Aorta (tissue), 5 donors: Measurements from ENCODE around the gene CMC2. TPM values are rescaled to one million over a fixed set of nuclear protein-coding genes. Genes with fewer than 3 reads are reported as not detected.

ENCODE experiments used
- ATAC-seq: fragments of 200-7000 bp; cut with Tn5 transposase; one replicate; pipeline ENCODE4 v1.9.1; 2022; ENCODE audit warnings: moderate library complexity; ENCODE audit not compliant: low FRiP score
- DNase-seq, 2 donors: peaks; one replicate each; pipeline ENCODE4 v3.0.0-alpha.2; 2020
- H3K27ac ChIP-seq, 2 donors: one replicate each; pipeline ENCODE4 v1.5.1; 2013; ENCODE audit warnings: low read length in 2 of 2, mild to moderate bottlenecking in 2 of 2, moderate library complexity in 2 of 2, control low read depth in 1 of 2, inconsistent platforms in 1 of 2, low read depth in 1 of 2
- H3K27me3 ChIP-seq, 2 donors: one replicate each; pipeline ENCODE4 v1.6.1; 2013; ENCODE audit warnings: control low read depth in 1 of 2, low read length in 1 of 2, mild to moderate bottlenecking in 1 of 2, moderate library complexity in 1 of 2; ENCODE audit not compliant: insufficient read depth in 2 of 2, control insufficient read depth in 1 of 2
- H3K36me3 ChIP-seq, 2 donors: one replicate each; pipeline ENCODE4 v1.6.1; 2013; ENCODE audit warnings: control low read depth in 1 of 2, low read length in 1 of 2, mild to moderate bottlenecking in 1 of 2; ENCODE audit not compliant: insufficient read depth in 2 of 2, control insufficient read depth in 1 of 2
- H3K4me1 ChIP-seq, 2 donors: one replicate each; pipeline ENCODE4 v1.6.1; 2013; ENCODE audit warnings: low read length in 2 of 2, control low read depth in 1 of 2, mild to moderate bottlenecking in 1 of 2, moderate library complexity in 1 of 2; ENCODE audit not compliant: insufficient read depth in 2 of 2, control insufficient read depth in 1 of 2
- H3K4me3 ChIP-seq, 2 donors: one replicate each; pipeline ENCODE4 v1.5.1; 2013; ENCODE audit warnings: low read length in 2 of 2, control low read depth in 1 of 2, mild to moderate bottlenecking in 1 of 2
- H3K9me3 ChIP-seq: one replicate; pipeline ENCODE4 v1.6.1; 2013; ENCODE audit warnings: mild to moderate bottlenecking, low read length; ENCODE audit not compliant: control insufficient read depth
- WGBS, 2 donors: extraction: QIAGEN DNeasy Blood & Tissue Kit; methylation state at CpG; one replicate each; pipeline ENCODE4 v1.1.7; 2013; 5-methylcytosine and 5-hydroxymethylcytosine counted together
- intact Hi-C, 2 donors: fragments of 100-400 bp; cut with DNase I; formaldehyde crosslinking; loops; one replicate each; pipeline versions ENCODE4 v1.14.2 to v1.15.0; 2022
- polyA plus RNA-seq, 2 donors: library from polyadenylated mRNA; stranded (reverse); fragments of 200-250 nt; gene quantifications; one replicate each; pipeline ENCODE4 v1.2.3, GENCODE V29; 2013
- total RNA-seq, 2 donors: library from RNA; stranded (reverse); fragmentation: NEBNext Ultra II Directional; extraction: Animal tissue kit (Norgen Biotek cat#: 25700); gene quantifications; one replicate each; pipeline ENCODE4 v1.2.1, GENCODE V29; 2021
- donor health status: healthy with polysubstance abuse.
- donor health status: Bipolar disorder and iron deficiency.
- donor health status: DM: no; HTN: no; CAD: no.
- donor health status: DM: no; HTN: no; CAD: no.
- donor health status: DM: yes; HTN: yes; CAD: no.

The CMC2 gene
- total and polyA plus RNA-seq, 4 donors = 31.3 to 108 (median 33.1) TPM

- no peaks in the 10 kb centered on the region for H3K9me3 ChIP-seq
- no peak overlapping the region for H3K27ac ChIP-seq
- WGBS, 2 donors = 35 to 42% methylated on average over 9 of the region's 9 CpGs
- peaks cover 0 to 2% of the 10 kb centered on the region in 2 donors for H3K4me1 ChIP-seq
- H3K4me3 ChIP-seq = no peak overlapping the region
- H3K27me3 ChIP-seq = no peaks in the 10 kb centered on the region
- ATAC-seq = no peak
- intact Hi-C loops = no loop called here
- DNase-seq = no peak
- H3K36me3 ChIP-seq = no peaks in the 10 kb centered on the region
These were observed 9.4 kb downstream of the CMC2 start for GRCh38 chr16:80997139-80997798.

GRCh38 chr16:80996688-80997138 is 10.0 kb downstream of the CMC2 start:
- Histone ChIP-seq H3K36me3 (no peaks in the 10 kb centered on the region), H3K27ac (no peak overlapping the region), H3K4me1 (peaks cover 0 to 2% of the 10 kb centered on the region in 2 donors), H3K4me3 (no peak overlapping the region), H3K9me3 (no peaks in the 10 kb centered on the region), H3K27me3 (no peaks in the 10 kb centered on the region)
- intact Hi-C loops = no loop called here
- WGBS, 2 donors = 15 to 25% methylated on average over 4 of the region's 4 CpGs
- ATAC-seq (no peak), DNase-seq (no peak)

DNA sequence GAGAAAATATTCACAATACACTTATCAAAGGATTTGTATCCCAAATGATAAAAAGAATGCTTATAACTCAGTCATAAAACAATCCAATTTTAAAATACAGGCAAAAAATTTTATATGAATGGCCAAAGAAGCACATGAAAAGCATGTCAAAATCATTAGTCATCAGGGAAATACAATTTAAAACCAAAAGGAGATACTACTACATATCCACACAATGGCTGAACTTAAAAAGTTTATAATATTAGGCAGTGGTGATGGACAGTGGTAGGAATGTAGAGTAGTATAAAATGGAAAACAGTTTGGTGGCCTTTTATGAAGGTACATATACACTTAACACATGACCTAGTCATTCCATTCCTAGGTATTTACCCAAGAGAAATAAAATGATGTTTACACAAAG is 12.2 kb downstream of the CMC2 start:
- Histone ChIP-seq H3K9me3 (no peaks in the 10 kb centered on the region), H3K4me1 (peaks cover 0 to 2% of the 10 kb centered on the region in 2 donors), H3K4me3 (no peak overlapping the region), H3K27me3 (no peaks in the 10 kb centered on the region), H3K27ac (no peak overlapping the region), H3K36me3 (no peaks in the 10 kb centered on the region)
- ATAC-seq (no peak), DNase-seq (no peak)
- intact Hi-C loops = no loop called here

- ATAC-seq = no peak
- no peaks in the 10 kb centered on the region for H3K36me3 ChIP-seq
- no peak for DNase-seq
- intact Hi-C loops = no loop called here
- no peaks in the 10 kb centered on the region for H3K27me3 ChIP-seq
- peaks cover 0 to 2% of the 10 kb centered on the region in 2 donors for H3K4me1 ChIP-seq
- H3K27ac ChIP-seq = no peak overlapping the region
- no peaks in the 10 kb centered on the region for H3K9me3 ChIP-seq
- no peak overlapping the region for H3K4me3 ChIP-seq
These were observed 12.9 kb downstream of the CMC2 start for GRCh38 chr16:80993834-80994233.

DNA sequence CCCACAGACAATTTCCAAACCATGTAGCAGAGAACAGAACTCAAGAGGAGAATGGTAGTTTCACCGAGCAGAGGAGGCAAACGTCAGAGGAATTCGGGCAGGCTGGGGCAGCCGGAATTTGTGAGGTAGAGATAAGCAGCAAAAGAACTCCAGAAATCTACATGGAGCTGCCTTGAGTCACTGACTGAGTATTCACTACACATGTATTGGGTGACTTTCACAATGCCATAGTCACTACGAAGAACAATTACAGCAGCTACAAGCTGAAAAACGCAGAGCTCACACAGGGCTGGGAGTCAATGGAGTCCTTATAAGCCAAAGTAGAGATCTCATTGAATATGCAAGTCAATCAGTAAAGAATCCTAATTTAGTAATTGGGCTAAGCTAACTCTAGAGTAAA is 13.4 kb downstream of the CMC2 start:
- Histone ChIP-seq H3K36me3 (no peaks in the 10 kb centered on the region), H3K4me1 (peaks cover 0 to 2% of the 10 kb centered on the region in 2 donors), H3K27me3 (no peaks in the 10 kb centered on the region), H3K9me3 (no peaks in the 10 kb centered on the region), H3K4me3 (no peak overlapping the region), H3K27ac (peak overlapping the region in 1 of 2 donors; percentile 54)
- peak; percentile 15 for ATAC-seq
- DNase-seq = no peak
- intact Hi-C loops = no loop called here
- 5 to 9% methylated on average over 6 of the region's 6 CpGs for WGBS, 2 donors

GRCh38 chr16:80992676-80993293 is 13.9 kb downstream of the CMC2 start:
- ATAC-seq = no peak
- H3K4me1 ChIP-seq = peaks cover 0 to 2% of the 10 kb centered on the region in 2 donors
- no peak overlapping the region for H3K4me3 ChIP-seq
- WGBS, 2 donors = 8 to 17% methylated on average over 3 of the region's 3 CpGs
- DNase-seq = no peak
- intact Hi-C loops = no loop called here
- H3K27me3 ChIP-seq = no peaks in the 10 kb centered on the region
- H3K36me3 ChIP-seq = no peaks in the 10 kb centered on the region
- H3K9me3 ChIP-seq = no peaks in the 10 kb centered on the region
- H3K27ac ChIP-seq = no peak overlapping the region

- no peak for ATAC-seq
- Histone ChIP-seq H3K9me3 (no peaks in the 10 kb centered on the region), H3K27me3 (no peaks in the 10 kb centered on the region), H3K27ac (no peak overlapping the region), H3K4me1 (peaks cover 0 to 2% of the 10 kb centered on the region in 2 donors), H3K36me3 (no peaks in the 10 kb centered on the region), H3K4me3 (no peak overlapping the region)
- no peak for DNase-seq
- 62 to 63% methylated on average over 6 of the region's 6 CpGs for WGBS, 2 donors
- intact Hi-C loops = no loop called here
These were observed 14.8 kb downstream of the CMC2 start for GRCh38 chr16:80991792-80992430.

DNA sequence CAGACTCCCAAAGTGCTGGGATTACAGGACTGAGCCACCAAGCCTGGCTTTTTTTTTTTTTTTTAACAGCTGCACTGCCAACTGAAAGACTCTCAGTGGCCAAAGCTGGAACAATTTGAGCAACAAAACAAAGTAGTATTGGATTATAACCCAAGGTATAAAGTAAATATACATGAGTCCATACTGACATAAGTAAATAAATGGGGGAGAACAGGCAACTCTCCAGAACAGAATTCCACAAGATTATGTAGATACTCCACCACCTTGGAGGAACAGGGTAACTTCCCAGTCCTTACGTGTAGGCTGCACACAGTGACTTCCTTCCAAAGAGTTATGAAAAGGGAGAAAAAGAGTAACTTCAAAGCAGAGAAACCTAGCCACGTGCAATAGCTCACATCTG is 15.7 kb downstream of the CMC2 start:
- intact Hi-C loops = no loop called here
- ATAC-seq (no peak), DNase-seq (no peak)
- peaks cover 0 to 2% of the 10 kb centered on the region in 2 donors for H3K4me1 ChIP-seq
- no peaks in the 10 kb centered on the region for H3K9me3 ChIP-seq
- no peak overlapping the region for H3K27ac ChIP-seq
- H3K36me3 ChIP-seq = no peaks in the 10 kb centered on the region
- H3K4me3 ChIP-seq = no peak overlapping the region
- no peaks in the 10 kb centered on the region for H3K27me3 ChIP-seq
- 88 to 91% methylated on average over 2 of the region's 2 CpGs for WGBS, 2 donors

GRCh38 chr16:80990577-80990976 is 16.1 kb downstream of the CMC2 start:
- H3K4me3 ChIP-seq = no peak overlapping the region
- intact Hi-C loops = no loop called here
- peaks cover 0 to 2% of the 10 kb centered on the region in 2 donors for H3K4me1 ChIP-seq
- DNase-seq (no peak), ATAC-seq (no peak)
- H3K9me3 ChIP-seq = no peaks in the 10 kb centered on the region
- WGBS, 2 donors = 94 to 95% methylated on average over 3 of the region's 3 CpGs
- no peaks in the 10 kb centered on the region for H3K36me3 ChIP-seq
- H3K27me3 ChIP-seq = no peaks in the 10 kb centered on the region
- no peak overlapping the region for H3K27ac ChIP-seq
